Measurements from ENCODE around the gene TRMO.

Gene TRMO

GRCh38 chr9:97857606-97858392, 64.5 kb downstream of the TRMO start:
- no peak overlapping the region for H3K27ac Mint-ChIP-seq
- no peak for DNase-seq
- peaks cover 29% of the 10 kb centered on the region for H3K4me1 Mint-ChIP-seq
- H3K27me3 Mint-ChIP-seq, result peaks cover 97% of the 10 kb centered on the region
- CTCF ChIA-PET, result no interaction called here
- no peak overlapping the region for H3K4me3 Mint-ChIP-seq
- peaks cover 5% of the 10 kb centered on the region for H3K36me3 Mint-ChIP-seq
- no peaks in the 10 kb centered on the region for H3K9me3 Mint-ChIP-seq

- Mint-ChIP-seq H3K27ac (no peak overlapping the region), H3K4me3 (no peak overlapping the region), H3K36me3 (peaks cover 5% of the 10 kb centered on the region)
Measured at GRCh38 chr9:97856857-97857605, 65.3 kb downstream of the TRMO start.

GRCh38 chr9:97855899-97856298, 66.4 kb downstream of the TRMO start:
- CTCF ChIA-PET, result no interaction called here
- H3K36me3 Mint-ChIP-seq, result peaks cover 5% of the 10 kb centered on the region

More at GRCh38 chr9:97856857-97857605, 65.3 kb downstream of the TRMO start:
- Mint-ChIP-seq H3K27me3 (peaks cover 98% of the 10 kb centered on the region), H3K9me3 (no peaks in the 10 kb centered on the region), H3K4me1 (peaks cover 36% of the 10 kb centered on the region)
- DNase-seq, result no peak
- CTCF ChIA-PET, result no interaction called here

GRCh38 chr9:97855486-97855875, 66.8 kb downstream of the TRMO start:
- Mint-ChIP-seq H3K4me1 (peaks cover 40% of the 10 kb centered on the region), H3K27me3 (peaks cover 98% of the 10 kb centered on the region), H3K27ac (peak overlapping the region; percentile 34), H3K36me3 (peaks cover 5% of the 10 kb centered on the region), H3K9me3 (no peaks in the 10 kb centered on the region), H3K4me3 (peak overlapping the region; percentile 37)
- CTCF ChIA-PET, result no interaction called here
- DNase-seq, result no peak

More at GRCh38 chr9:97855899-97856298, 66.4 kb downstream of the TRMO start:
- DNase-seq, result no peak
- Mint-ChIP-seq H3K27ac (no peak overlapping the region), H3K27me3 (peaks cover 98% of the 10 kb centered on the region), H3K4me3 (no peak overlapping the region), H3K4me1 (peaks cover 40% of the 10 kb centered on the region), H3K9me3 (no peaks in the 10 kb centered on the region)

GRCh38 chr9:97854696-97855485, 67.4 kb downstream of the TRMO start:
- no peak for DNase-seq
- Mint-ChIP-seq H3K9me3 (no peaks in the 10 kb centered on the region), H3K4me1 (peaks cover 40% of the 10 kb centered on the region), H3K27ac (no peak overlapping the region), H3K27me3 (peaks cover 98% of the 10 kb centered on the region), H3K4me3 (peak overlapping the region; percentile 37), H3K36me3 (peaks cover 5% of the 10 kb centered on the region)
- CTCF ChIA-PET, result no interaction called here

All from activated naive CD4-positive, alpha-beta T cell treated with anti-CD3 and anti-CD28 coated beads, Interleukin-2, amount 10 ng/mL, durations not matched to agents 7 days and 5 days (primary cell).